ENCODE results near the gene MIB2.
A peak's percentile ranks its signal among the peaks of the same experiment; 100 is the strongest.
"Not testable (repeated sequence)": the region's sequence is repeated elsewhere in the genome, so short reads cannot be mapped to it uniquely, and the experiment has no call there.

Gene MIB2

GRCh38 chr1:1615256-1616044, at the start of gene MIB2:
Gene MIB2 (plus strand): TSS chr1:1615500. CDS start chr1:1623453, 7,953 bp downstream.
- peak; percentile 99 for DNase-seq

- DNase-seq: no peak
These were observed 48.0 kb upstream of the MIB2 start for GRCh38 chr1:1567152-1567875.

- no peak for DNase-seq
These were observed 47.4 kb upstream of the MIB2 start for GRCh38 chr1:1567891-1568291.

GRCh38 chr1:1569341-1569740, 46.0 kb upstream of the MIB2 start:
- DNase-seq: no peak

- no peak for DNase-seq
These were observed 41.2 kb upstream of the MIB2 start for GRCh38 chr1:1573843-1574720.

GRCh38 chr1:1574721-1575537, 40.4 kb upstream of the MIB2 start, which contains the start of gene SSU72:
Gene SSU72 (minus strand): TSS chr1:1574863. CDS start chr1:1574557, 306 bp downstream.
- DNase-seq: peak; percentile 96

- no peak for DNase-seq
These were observed 37.8 kb upstream of the MIB2 start for GRCh38 chr1:1577367-1578011.

GRCh38 chr1:1578371-1578940, 36.8 kb upstream of the MIB2 start:
- DNase-seq: no peak

GRCh38 chr1:1582585-1583346, 32.5 kb upstream of the MIB2 start:
- no peak for DNase-seq

GRCh38 chr1:1583347-1584010, 31.8 kb upstream of the MIB2 start:
- no peak for DNase-seq

GRCh38 chr1:1591452-1591851, 23.8 kb upstream of the MIB2 start:
- no peak for DNase-seq

- DNase-seq: no peak
These were observed 21.3 kb upstream of the MIB2 start for GRCh38 chr1:1593834-1594601.

- DNase-seq: no peak
These were observed 20.6 kb upstream of the MIB2 start for GRCh38 chr1:1594602-1595260.

GRCh38 chr1:1595341-1595740, 20.0 kb upstream of the MIB2 start:
- not testable (repeated sequence) for DNase-seq

GRCh38 chr1:1596493-1597274, 18.6 kb upstream of the MIB2 start:
- DNase-seq: no peak

GRCh38 chr1:1597275-1597930, 17.9 kb upstream of the MIB2 start:
- DNase-seq: no peak

GRCh38 chr1:1598051-1598719, 17.1 kb upstream of the MIB2 start:
- DNase-seq: no peak
